Activated T-cell treated with anti-CD3 and anti-CD28 coated beads, Interleukin-2, amount 50 U/mL, for 4 hours (primary cell): ENCODE data around the gene LIPC. TPM values are rescaled to one million over a fixed set of nuclear protein-coding genes. Genes with fewer than 3 reads are reported as not detected.

Experiments used
- ATAC-seq, 2 donors: fragments of 200-7000 bp; cut with Tn5 transposase; one replicate each; pipeline ENCODE4 v1.10.0; 2021
- DNase-seq: peaks from one replicate; pipeline ENCODE4 v3.0.0-alpha.2; 2020
- H3K27me3 Mint-ChIP-seq: one replicate; pipeline ENCODE4 v1.8.0; 2021; ENCODE audit warnings: low read depth, mixed read lengths
- H3K36me3 Mint-ChIP-seq: one replicate; pipeline ENCODE4 v1.8.0; 2022; ENCODE audit warnings: mixed read lengths; ENCODE audit not compliant: insufficient read depth
- H3K4me1 Mint-ChIP-seq: one replicate; pipeline ENCODE4 v1.8.0; 2021; ENCODE audit warnings: low read depth, mixed read lengths
- H3K4me3 Mint-ChIP-seq: one replicate; pipeline ENCODE4 v1.8.0; 2021; ENCODE audit warnings: mild to moderate bottlenecking, moderate library complexity, mixed read lengths
- H3K9me3 Mint-ChIP-seq: one replicate; pipeline ENCODE4 v1.8.0; 2021; ENCODE audit warnings: mixed read lengths
- total RNA-seq, 3 donors: library from RNA; stranded (reverse); gene quantifications; one replicate each; pipeline ENCODE4 v1.2.1, GENCODE V29; 2021

The LIPC gene
- total RNA-seq, result under 1 TPM in 1 of 3 donors, not detected in 2; 0.28 TPM

DNA sequence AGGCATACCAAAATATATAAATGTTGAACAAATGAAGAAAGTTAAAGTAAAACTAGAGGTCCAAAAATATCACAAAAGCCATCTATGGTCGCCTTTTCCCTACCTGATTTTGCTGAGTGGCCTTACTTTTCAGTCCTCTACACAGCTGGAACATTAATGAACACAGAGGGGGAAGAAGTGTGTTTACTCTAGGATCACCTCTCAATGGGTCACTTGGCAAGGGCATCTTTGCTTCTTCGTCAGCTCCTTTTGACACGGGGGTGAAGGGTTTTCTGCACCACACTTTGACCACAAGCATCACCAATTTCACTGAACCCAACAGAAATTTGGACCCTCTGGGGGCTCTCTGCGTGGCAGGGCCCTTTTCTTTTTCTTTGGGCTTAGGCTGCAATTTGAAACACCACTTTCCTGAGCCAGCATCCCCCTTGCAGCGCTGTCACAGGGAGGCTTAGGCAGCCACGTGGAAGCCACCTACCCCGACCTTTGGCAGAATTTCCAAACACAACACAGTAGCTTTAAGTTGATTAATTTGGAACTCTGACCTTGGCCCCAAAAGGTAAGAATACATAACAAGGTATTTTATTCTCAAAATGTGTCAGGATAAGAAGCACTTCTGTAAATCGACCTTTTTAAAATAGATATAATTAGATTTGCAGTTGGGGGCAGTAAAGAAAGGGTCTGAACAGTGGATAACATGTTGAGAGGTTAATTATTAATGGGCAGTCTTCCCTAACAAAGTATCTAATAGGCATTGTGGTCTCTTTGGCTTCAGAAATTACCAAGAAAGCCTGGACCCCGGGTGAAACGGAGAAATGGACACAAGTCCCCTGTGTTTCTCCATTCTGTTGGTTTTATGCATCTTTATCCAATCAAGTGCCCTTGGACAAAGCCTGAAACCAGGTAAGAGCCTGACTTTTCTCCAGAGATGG is at the start of gene LIPC:
LIPC (plus strand) TSS at position 771 of the 929 bp plus-strand sequence; CDS start at position 813, 42 bp downstream.
- H3K27me3 Mint-ChIP-seq, result peaks cover 4% of the 10 kb centered on the region
- H3K36me3 Mint-ChIP-seq, result no peaks in the 10 kb centered on the region
- H3K4me3 Mint-ChIP-seq, result no peak within 1 kb of the TSS
- no peak for DNase-seq
- no peak for ATAC-seq
- no peaks in the 10 kb centered on the region for H3K4me1 Mint-ChIP-seq
- H3K9me3 Mint-ChIP-seq, result no peaks in the 10 kb centered on the region

DNA sequence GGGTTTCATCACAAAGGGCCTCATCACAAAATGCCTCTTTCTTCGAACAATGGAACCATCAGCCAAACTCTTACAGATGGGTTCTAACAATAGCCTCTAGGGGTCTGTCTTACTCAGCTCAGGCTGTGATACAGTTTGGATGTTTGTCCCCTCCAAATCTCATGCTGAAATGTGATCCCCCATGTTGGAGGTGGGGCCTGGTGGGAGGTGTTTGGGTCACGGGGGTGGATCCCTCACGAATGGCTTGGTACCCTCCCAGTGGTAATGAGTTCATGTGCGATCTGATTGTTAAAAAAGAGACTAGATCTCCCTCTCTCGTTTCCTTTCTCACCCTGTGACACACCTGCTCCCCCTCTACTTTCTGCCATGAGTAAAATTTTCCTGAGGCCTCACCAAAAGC is 47.9 kb upstream of the LIPC start:
- H3K9me3 Mint-ChIP-seq, result no peaks in the 10 kb centered on the region
- ATAC-seq, result peak; percentile 92 to 98
- no peaks in the 10 kb centered on the region for H3K27me3 Mint-ChIP-seq
- H3K36me3 Mint-ChIP-seq, result no peaks in the 10 kb centered on the region
- H3K4me3 Mint-ChIP-seq, result no peak overlapping the region
- peaks cover 5% of the 10 kb centered on the region for H3K4me1 Mint-ChIP-seq
- DNase-seq, result no peak

DNA sequence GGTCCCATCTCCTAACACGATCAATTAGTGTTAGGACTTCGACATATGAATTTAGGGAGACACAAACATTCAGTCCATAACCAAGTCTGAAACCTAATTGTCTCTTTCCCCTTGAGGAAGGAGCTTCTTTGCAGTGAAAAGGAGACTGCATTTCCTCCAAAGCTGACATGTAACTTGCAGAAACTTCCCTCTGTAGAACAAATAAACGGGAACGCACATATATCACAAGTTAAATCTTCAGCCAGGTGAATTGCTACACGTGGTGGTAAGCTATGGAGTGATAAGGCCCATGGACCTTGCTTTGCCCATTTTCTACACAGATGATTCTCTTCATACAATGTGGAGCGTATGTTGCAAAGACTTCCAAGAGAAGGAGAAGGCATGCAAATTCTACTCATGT is 47.1 kb upstream of the LIPC start:
- Mint-ChIP-seq H3K4me3 (no peak overlapping the region), H3K27me3 (no peaks in the 10 kb centered on the region), H3K36me3 (no peaks in the 10 kb centered on the region), H3K9me3 (no peaks in the 10 kb centered on the region), H3K4me1 (peaks cover 5% of the 10 kb centered on the region)
- DNase-seq (no peak), ATAC-seq (no peak)

DNA sequence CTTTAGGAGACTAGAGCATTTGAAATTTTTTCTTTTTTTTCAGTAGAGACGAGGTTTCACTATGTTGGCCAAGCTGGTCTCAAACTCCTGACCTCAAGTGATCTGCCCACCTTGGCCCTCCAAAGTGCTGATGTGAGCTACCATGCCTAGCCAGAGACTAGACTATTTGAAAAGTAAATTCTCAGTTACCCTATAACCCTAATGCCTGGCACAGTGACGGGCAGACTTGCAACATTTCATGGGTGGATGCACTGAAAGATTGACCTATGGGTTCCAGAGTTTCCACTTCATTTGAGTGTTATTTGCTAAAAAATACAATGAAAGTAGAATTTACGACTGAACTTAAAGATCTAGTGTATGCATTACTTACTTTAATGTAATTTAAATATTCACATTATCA is 45.7 kb upstream of the LIPC start:
- Mint-ChIP-seq H3K4me3 (no peak overlapping the region), H3K4me1 (peaks cover 5% of the 10 kb centered on the region), H3K27me3 (no peaks in the 10 kb centered on the region), H3K36me3 (no peaks in the 10 kb centered on the region), H3K9me3 (no peaks in the 10 kb centered on the region)
- no peak for ATAC-seq
- DNase-seq, result no peak

DNA sequence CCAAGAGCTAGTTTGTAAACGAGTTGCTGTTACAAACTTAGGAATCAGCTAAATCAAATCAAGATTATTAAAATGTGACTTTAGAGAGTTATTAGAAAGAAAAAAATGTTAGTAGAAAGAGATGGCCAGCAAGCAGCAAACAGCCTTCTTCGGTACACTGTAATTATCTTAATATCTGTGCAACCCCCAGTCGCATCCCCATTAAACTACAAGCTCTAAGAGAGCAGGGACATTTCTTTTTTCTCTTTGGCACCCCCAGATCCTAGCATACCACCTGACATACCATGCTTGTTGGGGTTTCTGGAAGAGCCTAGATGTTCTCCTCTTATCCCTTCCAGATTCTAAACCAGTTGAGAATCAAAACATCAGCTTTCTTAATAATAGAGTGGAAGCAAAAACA is 45.1 kb upstream of the LIPC start:
- H3K9me3 Mint-ChIP-seq, result no peaks in the 10 kb centered on the region
- H3K4me1 Mint-ChIP-seq, result peaks cover 5% of the 10 kb centered on the region
- ATAC-seq (no peak), DNase-seq (no peak)
- no peaks in the 10 kb centered on the region for H3K36me3 Mint-ChIP-seq
- no peaks in the 10 kb centered on the region for H3K27me3 Mint-ChIP-seq
- H3K4me3 Mint-ChIP-seq, result no peak overlapping the region

DNA sequence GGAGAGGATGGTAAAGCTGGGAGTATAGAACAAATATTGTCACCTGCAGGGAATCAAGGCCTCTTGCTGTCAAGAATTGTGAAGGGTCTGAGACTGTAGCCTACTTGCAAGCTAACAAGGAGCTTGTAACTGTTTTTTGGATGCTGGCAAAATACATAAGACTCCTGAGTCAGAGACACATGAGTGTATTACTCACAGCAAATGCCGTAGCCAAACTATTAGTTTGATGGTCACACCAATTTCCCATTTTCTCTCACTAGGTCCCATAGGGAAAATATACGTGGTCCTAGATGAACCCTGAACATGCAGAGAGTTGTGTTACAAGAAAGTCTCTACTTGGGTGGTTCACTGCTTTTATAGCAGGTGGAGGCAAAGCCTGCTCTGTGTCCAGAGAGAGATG is 44.7 kb upstream of the LIPC start:
- Mint-ChIP-seq H3K9me3 (no peaks in the 10 kb centered on the region), H3K4me3 (no peak overlapping the region), H3K27me3 (no peaks in the 10 kb centered on the region), H3K4me1 (peaks cover 5% of the 10 kb centered on the region), H3K36me3 (no peaks in the 10 kb centered on the region)
- DNase-seq, result no peak
- ATAC-seq, result no peak

DNA sequence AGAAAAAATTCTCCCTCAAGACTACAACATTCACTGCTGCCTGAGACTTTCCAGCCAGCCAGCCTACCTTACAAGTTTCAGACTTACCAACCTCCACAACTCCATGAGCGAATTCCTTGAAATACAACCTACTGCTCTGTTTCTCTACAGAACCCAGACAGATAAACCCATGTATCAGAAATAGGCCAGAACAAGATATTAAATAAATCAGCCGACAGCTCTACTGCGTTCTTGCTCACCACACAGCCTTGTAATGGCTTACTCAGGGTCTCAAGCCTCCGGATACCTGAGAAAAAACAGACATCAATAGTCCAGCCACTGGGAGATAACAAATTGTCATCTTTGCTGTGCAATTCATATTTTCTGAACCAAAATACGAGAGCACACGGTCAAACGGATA is 43.6 kb upstream of the LIPC start:
- Mint-ChIP-seq H3K4me1 (peaks cover 5% of the 10 kb centered on the region), H3K9me3 (no peaks in the 10 kb centered on the region), H3K4me3 (no peak overlapping the region), H3K27me3 (no peaks in the 10 kb centered on the region), H3K36me3 (no peaks in the 10 kb centered on the region)
- ATAC-seq (no peak), DNase-seq (no peak)

DNA sequence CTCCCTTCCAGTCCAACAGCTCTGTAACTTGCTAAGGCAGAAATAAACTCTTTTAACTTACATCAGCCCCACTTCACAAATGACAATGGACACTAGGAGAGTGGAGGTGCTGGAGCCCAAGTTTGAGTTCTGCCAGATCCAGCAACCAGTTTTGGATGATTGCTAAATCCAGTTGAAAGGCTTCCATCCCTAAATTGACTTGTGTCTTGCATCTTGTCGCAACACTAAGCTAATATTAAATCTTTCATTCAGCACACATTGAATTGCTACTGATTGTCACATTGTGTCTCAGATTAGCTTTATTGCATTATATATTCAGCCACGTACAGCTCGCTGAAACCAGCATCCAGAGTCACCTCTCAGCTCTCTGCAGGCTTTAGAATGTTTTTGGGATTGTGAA is 41.7 kb upstream of the LIPC start:
- Mint-ChIP-seq H3K27me3 (no peaks in the 10 kb centered on the region), H3K4me1 (no peaks in the 10 kb centered on the region), H3K9me3 (no peaks in the 10 kb centered on the region), H3K36me3 (no peaks in the 10 kb centered on the region), H3K4me3 (no peak overlapping the region)
- DNase-seq, result no peak
- ATAC-seq, result no peak

DNA sequence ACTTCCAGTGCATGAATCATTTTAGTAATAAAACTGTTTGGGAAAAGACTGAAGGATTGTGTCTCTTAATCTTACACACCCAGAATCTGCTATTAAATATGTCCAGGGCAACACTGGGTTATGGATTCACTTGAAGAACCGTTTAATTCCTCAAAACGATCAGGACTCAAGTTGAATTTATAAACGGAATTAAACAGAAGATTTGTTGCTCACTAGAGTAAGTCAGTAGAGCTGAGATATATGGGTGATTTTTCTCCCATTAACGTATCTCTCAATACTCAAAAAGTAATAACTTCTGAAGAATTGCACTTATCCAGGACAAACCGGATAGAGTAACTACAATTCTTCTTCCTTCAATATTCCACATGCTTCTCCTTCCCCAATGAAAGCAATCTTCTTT is 41.1 kb upstream of the LIPC start:
- DNase-seq, result no peak
- H3K4me1 Mint-ChIP-seq, result no peaks in the 10 kb centered on the region
- no peaks in the 10 kb centered on the region for H3K9me3 Mint-ChIP-seq
- ATAC-seq, result no peak
- no peaks in the 10 kb centered on the region for H3K27me3 Mint-ChIP-seq
- H3K36me3 Mint-ChIP-seq, result no peaks in the 10 kb centered on the region
- H3K4me3 Mint-ChIP-seq, result no peak overlapping the region

DNA sequence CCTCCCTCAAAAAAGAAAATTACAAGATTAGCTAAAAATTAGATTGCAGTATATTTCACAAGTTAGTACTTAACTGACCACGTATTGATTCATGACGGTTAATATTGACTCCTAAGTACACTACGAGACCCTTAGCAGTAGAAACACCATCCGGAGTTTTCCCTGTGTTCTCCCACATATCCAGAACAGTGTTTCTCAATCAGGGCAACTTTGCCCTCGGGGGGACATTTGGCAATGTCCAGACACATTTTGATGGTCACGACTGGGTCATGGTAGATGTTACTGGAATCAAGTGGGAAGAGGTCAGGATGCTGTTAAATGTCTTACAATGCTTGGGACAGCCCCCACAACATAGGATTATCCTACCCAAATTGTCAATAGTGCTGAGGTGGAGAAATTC is 40.7 kb upstream of the LIPC start:
- ATAC-seq (no peak), DNase-seq (no peak)
- H3K9me3 Mint-ChIP-seq, result no peaks in the 10 kb centered on the region
- no peak overlapping the region for H3K4me3 Mint-ChIP-seq
- H3K36me3 Mint-ChIP-seq, result no peaks in the 10 kb centered on the region
- H3K4me1 Mint-ChIP-seq, result no peaks in the 10 kb centered on the region
- H3K27me3 Mint-ChIP-seq, result no peaks in the 10 kb centered on the region

DNA sequence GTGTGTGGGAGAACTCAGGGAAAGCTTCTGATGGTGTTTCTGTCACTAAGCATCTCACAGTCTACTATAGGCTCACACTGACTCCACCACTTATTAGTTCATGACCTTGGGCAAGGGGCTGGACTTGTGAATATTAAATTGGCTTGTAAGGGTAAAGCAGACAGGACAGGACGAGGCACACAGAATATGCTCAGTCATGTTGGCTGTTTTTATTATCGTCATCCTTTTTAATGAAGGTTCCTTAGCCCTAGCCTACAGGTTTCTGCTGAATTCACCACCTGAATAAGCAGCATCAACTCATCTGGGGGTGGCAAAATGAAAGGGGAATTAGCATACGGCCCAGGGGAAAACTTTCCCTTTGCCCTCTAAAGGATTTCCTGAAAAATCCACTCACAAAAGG is 39.6 kb upstream of the LIPC start:
- Mint-ChIP-seq H3K4me1 (no peaks in the 10 kb centered on the region), H3K36me3 (no peaks in the 10 kb centered on the region), H3K4me3 (no peak overlapping the region), H3K27me3 (no peaks in the 10 kb centered on the region), H3K9me3 (no peaks in the 10 kb centered on the region)
- ATAC-seq (no peak), DNase-seq (no peak)

DNA sequence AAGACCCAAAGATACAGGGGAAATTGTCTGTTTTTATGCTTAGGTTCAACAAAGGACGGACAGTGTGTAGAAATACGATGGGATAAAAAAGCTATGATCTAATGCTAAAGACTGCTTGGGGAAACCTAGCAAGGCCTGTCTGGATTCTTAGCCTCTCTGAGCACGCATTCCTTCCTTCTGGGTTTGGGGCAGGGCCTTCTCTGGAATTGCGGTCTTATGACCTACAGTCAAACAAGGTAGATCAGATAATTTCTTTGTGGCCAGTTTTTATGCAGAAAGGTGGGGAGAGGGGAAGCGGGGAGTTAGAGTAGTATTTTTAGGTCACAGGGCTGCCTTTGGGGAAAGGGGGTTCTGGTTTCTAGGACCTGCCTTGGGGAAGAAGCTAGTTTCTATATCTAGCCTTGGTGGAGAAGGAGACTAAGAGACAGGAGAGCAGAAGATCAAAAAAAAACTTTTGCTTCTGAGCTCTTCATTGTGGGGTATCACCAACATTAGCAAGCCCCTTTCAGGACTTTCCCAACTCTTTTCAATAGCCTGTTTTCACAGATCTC is 39.1 kb upstream of the LIPC start:
- no peaks in the 10 kb centered on the region for H3K4me1 Mint-ChIP-seq
- H3K4me3 Mint-ChIP-seq, result no peak overlapping the region
- H3K9me3 Mint-ChIP-seq, result no peaks in the 10 kb centered on the region
- no peak for DNase-seq
- H3K36me3 Mint-ChIP-seq, result no peaks in the 10 kb centered on the region
- no peaks in the 10 kb centered on the region for H3K27me3 Mint-ChIP-seq
- ATAC-seq, result no peak

DNA sequence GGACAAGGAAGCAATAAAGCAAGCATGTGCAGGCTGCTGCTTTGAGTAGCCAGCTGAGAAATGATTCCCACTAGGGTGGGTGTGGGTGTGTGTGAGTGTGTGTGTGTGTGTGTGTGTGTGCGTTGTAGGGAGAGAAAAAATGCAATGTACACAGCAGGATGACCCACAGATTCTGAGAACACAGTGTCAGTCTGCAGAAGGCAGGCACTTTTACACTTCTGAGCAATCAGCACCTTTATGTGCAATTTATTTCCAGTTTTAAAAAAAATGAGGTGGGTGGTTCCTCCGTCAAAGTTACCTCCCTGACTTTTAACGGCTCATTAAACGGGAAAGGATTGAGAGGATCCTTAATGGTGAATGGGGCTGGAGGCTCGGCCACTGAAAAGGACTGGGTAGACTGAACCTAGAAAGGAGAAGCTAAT is 38.5 kb upstream of the LIPC start:
- DNase-seq, result no peak
- Mint-ChIP-seq H3K4me1 (no peaks in the 10 kb centered on the region), H3K27me3 (no peaks in the 10 kb centered on the region), H3K36me3 (no peaks in the 10 kb centered on the region), H3K4me3 (no peak overlapping the region), H3K9me3 (no peaks in the 10 kb centered on the region)
- ATAC-seq, result no peak

DNA sequence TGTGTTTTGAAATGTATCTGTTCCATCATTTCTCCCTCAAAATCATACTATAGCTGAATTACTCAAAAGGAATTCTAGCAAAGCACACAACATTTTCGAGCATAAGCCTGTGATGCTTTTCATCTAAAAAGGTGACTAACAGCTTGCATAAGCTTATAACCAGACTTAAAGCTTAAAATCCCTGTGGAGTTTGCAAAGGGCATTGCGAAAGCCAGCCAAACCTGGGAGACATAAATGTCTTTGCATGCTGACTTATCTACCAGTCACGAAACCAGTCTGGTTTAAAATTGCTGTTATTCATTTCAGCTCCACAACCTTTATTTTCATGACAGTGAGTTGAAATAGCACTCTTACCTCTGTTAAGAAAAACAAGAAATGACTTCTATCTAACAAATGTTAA is 35.6 kb upstream of the LIPC start:
- Mint-ChIP-seq H3K27me3 (no peaks in the 10 kb centered on the region), H3K9me3 (no peaks in the 10 kb centered on the region), H3K4me1 (no peaks in the 10 kb centered on the region), H3K4me3 (no peak overlapping the region), H3K36me3 (no peaks in the 10 kb centered on the region)
- ATAC-seq, result no peak
- no peak for DNase-seq

DNA sequence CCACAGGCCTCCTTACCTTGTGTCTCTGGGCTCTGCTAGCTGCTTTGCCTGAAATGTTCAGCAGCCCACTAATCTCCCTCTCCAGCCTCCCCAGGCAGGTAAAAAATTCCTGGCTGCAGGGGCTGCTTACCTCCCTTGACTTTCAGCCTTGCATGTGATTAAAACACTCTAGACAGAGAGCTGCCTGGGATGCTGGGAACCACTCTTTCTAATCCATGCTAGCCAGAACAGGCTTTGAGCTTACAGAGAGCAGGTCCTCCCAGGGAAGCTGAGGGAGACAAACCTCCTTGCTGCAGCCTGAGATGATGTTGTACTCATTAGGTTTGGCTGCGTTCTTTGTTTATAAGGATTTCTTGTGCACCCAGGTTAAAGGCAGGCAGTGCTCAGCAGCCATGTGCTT is 33.7 kb upstream of the LIPC start:
- Mint-ChIP-seq H3K4me1 (no peaks in the 10 kb centered on the region), H3K36me3 (no peaks in the 10 kb centered on the region), H3K27me3 (no peaks in the 10 kb centered on the region), H3K9me3 (no peaks in the 10 kb centered on the region), H3K4me3 (no peak overlapping the region)
- no peak for ATAC-seq
- no peak for DNase-seq
